ENCODE measurements around the gene GABRG3. TPM values are rescaled to one million over a fixed set of nuclear protein-coding genes. Genes with fewer than 3 reads are reported as not detected.

GABRG3 gene
- total and polyA plus RNA-seq, 2 of the 4 experiments (the other 2 are of a cell fraction) = not detected

- Histone ChIP-seq H3K14ac (replicated peaks; ENCODE audit: low read depth, low read length) (no peak overlapping the region), H3K18ac (ENCODE audit: low read depth, low read length) (no peak overlapping the region), H3K56ac (ENCODE audit: extremely low read depth, insufficient read depth, low read length) (no peak overlapping the region), H4K5ac (ENCODE audit: low read depth, low read length) (no peak overlapping the region), H4K20me1 (ENCODE audit: insufficient read depth, low read length) (no peaks in the 10 kb centered on the region), H3K9me1 (ENCODE audit: insufficient read depth, low read length) (no peaks in the 10 kb centered on the region), H4K8ac (ENCODE audit: low read depth in 2 of 2, low read length in 2 of 2) (no peak overlapping the region), H4K91ac (ENCODE audit: insufficient read depth, low read depth, low read length) (no peak overlapping the region), H3K36me3 (ENCODE audit: control insufficient read depth, insufficient read depth, low read length) (no peaks in the 10 kb centered on the region), H2BK20ac (ENCODE audit: low read depth, low read length) (no peak overlapping the region), H3K4me1 (ENCODE audit: control insufficient read depth, insufficient read depth, low read length) (no peaks in the 10 kb centered on the region), H3K9me3 (ENCODE audit: control insufficient read depth, insufficient read depth, low read length) (peaks cover 8% of the 10 kb centered on the region), H3K4ac (ENCODE audit: low read depth, low read length) (no peak overlapping the region), H3K79me1 (ENCODE audit: low read depth in 1 of 2, low read length in 2 of 2) (no peaks in the 10 kb centered on the region), H3K9ac (ENCODE audit: low read depth, low read length) (no peak overlapping the region), H2AFZ (replicated peaks; ENCODE audit: low read length, poor library complexity) (no peak overlapping the region), H2BK5ac (ENCODE audit: low read depth, low read length, poor library complexity, severe bottlenecking) (no peak overlapping the region), H3K23ac (ENCODE audit: low read depth, low read length) (no peak overlapping the region), H3K4me2 (ENCODE audit: low read depth, low read length) (no peak overlapping the region), H3K27ac (ENCODE audit: insufficient read depth, low read length) (no peak overlapping the region), H2BK15ac (ENCODE audit: low read depth, low read length) (no peak overlapping the region), H2AK5ac (ENCODE audit: low read depth, low read length) (no peak overlapping the region), H2BK120ac (ENCODE audit: low read depth, low read length) (no peak overlapping the region), H3K4me3 (ENCODE audit: insufficient read depth, low read depth, low read length) (no peak overlapping the region), H2AK9ac (replicated peaks; ENCODE audit: low read depth, low read length, poor library complexity) (no peak overlapping the region), H3K27me3 (ENCODE audit: control insufficient read depth, insufficient read depth, low read length) (no peaks in the 10 kb centered on the region)
- POLR2A ChIA-PET (ENCODE audit: unreplicated experiment) = no interaction called here
- WGBS, 2 experiments (ENCODE audit: extremely low coverage in 2 of 2, insufficient read length in 1 of 2) = no CpG with 5 or more reads among the region's 12 CpGs
- BruUV-seq (replicated peaks) = no TSS peak
- TF ChIP-seq RCOR1 (IDR thresholded peaks at IDR 0.05; ENCODE audit: insufficient replicate concordance, low read length) = no peak
- no peak for TF ChIP-seq MXI1 (IDR thresholded peaks at IDR 0.05; ENCODE audit: borderline replicate concordance, low read depth, low read length)
- no peak for TF ChIP-seq MAZ (IDR thresholded peaks at IDR 0.05; ENCODE audit: borderline replicate concordance, low read depth, low read length)
- no peak for TF ChIP-seq POLR2A (IDR thresholded peaks at IDR 0.05; ENCODE audit: low read depth, low read length)
- no peak for TF ChIP-seq USF2 (IDR thresholded peaks at IDR 0.05; ENCODE audit: low read depth, low read length)
- TF ChIP-seq ELK1 (IDR thresholded peaks at IDR 0.05; ENCODE audit: borderline replicate concordance, low read depth, low read length) = no peak
- intact Hi-C loops (cut with micrococcal nuclease) = no loop called here
- dilution Hi-C loops (cut with HindIII; ENCODE audit: low sequenced_read_pairs, unreplicated experiment) = no loop called here
- CTCF ChIA-PET = no interaction called here
- DNase-seq = no peak
- in situ Hi-C loops (cut with MboI; ENCODE audit: low sequenced_read_pairs) = no loop called here
- ATAC-seq (ENCODE audit: low read depth) = no peak
Observed at GRCh38 chr15:27028858-27029477, 58.0 kb downstream of the GABRG3 start.

Data from IMR-90 (cell line).